ENCODE results near the gene TXNDC5. TPM values are rescaled to one million over a fixed set of nuclear protein-coding genes. Genes with fewer than 3 reads are reported as not detected.
A peak's percentile ranks its signal among the peaks of the same experiment; 100 is the strongest.

TXNDC5 gene
- total RNA-seq, 4 donors from 2014 or later: 61.7 to 131 (median 87.3) TPM

DNA sequence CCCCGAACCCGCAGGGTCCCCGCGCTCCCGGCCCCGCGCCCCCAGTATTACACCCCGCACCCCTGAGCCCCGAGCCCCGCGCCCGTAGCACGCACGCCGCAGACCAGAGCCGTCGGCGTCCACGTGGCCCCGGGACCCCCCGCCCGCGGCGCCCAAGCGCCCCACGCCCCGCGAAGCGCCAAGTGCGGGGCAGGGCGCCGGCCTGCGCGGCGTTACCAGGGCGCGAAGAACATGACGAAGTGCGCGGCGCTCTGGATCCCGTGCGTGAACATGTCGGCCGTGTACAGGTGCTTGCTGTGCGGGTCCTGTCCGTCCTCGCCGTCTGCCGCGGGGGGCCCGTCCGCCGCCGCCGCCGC is 312 bp downstream of the TXNDC5 start:
- H3K4me3 ChIP-seq: peak overlapping the region; percentile 77 to 97 (median 96)
- peak overlapping the region; percentile 76 to 86 (median 81) for H3K27ac ChIP-seq
- TF ChIP-seq CTCF (IDR thresholded peaks at IDR 0.05) (no peak), POLR2A (IDR thresholded peaks at IDR 0.05) (no peak)
- no peaks in the 10 kb centered on the region for H3K27me3 ChIP-seq
- no peaks in the 10 kb centered on the region for H3K9me3 ChIP-seq
- H3K4me1 ChIP-seq: peaks cover 0 to 27% (median 8%) of the 10 kb centered on the region in 4 donors
- H3K36me3 ChIP-seq: no peaks in the 10 kb centered on the region
- DNase-seq: no peak

- peak in 2 of 3 donors; percentile 72 to 86 for DNase-seq
- TF ChIP-seq CTCF (IDR thresholded peaks at IDR 0.05): no peak
- TF ChIP-seq POLR2A (IDR thresholded peaks at IDR 0.05): no peak
- H3K9me3 ChIP-seq: no peaks in the 10 kb centered on the region
- H3K36me3 ChIP-seq: peaks cover 0 to 1% (median 0%) of the 10 kb centered on the region in 3 donors
- peak overlapping the region; percentile 76 to 86 (median 81) for H3K27ac ChIP-seq
- H3K4me1 ChIP-seq: peaks cover 0 to 27% (median 8%) of the 10 kb centered on the region in 4 donors
- H3K27me3 ChIP-seq: no peaks in the 10 kb centered on the region
- H3K4me3 ChIP-seq: peak overlapping the region; percentile 77 to 97 (median 96)
These were observed 988 bp downstream of the TXNDC5 start for GRCh38 chr6:7909323-7910276.

GRCh38 chr6:7907159-7907558 is 3.4 kb downstream of the TXNDC5 start:
- no peak overlapping the region for H3K27ac ChIP-seq
- TF ChIP-seq POLR2A (IDR thresholded peaks at IDR 0.05) (no peak), CTCF (IDR thresholded peaks at IDR 0.05) (no peak)
- H3K27me3 ChIP-seq: no peaks in the 10 kb centered on the region
- no peaks in the 10 kb centered on the region for H3K9me3 ChIP-seq
- DNase-seq: peak in 1 of 3 donors; percentile 45
- peaks cover 0 to 27% (median 8%) of the 10 kb centered on the region in 4 donors for H3K4me1 ChIP-seq
- H3K4me3 ChIP-seq: no peak overlapping the region
- peaks cover 0 to 26% (median 0%) of the 10 kb centered on the region in 3 donors for H3K36me3 ChIP-seq

GRCh38 chr6:7906741-7907140 is 3.8 kb downstream of the TXNDC5 start:
- DNase-seq: no peak
- Histone ChIP-seq H3K4me3 (no peak overlapping the region), H3K36me3 (peaks cover 0 to 30% (median 0%) of the 10 kb centered on the region in 3 donors), H3K27ac (no peak overlapping the region), H3K27me3 (no peaks in the 10 kb centered on the region), H3K4me1 (peaks cover 0 to 26% (median 8%) of the 10 kb centered on the region in 4 donors), H3K9me3 (no peaks in the 10 kb centered on the region)
- TF ChIP-seq POLR2A (IDR thresholded peaks at IDR 0.05) (no peak), CTCF (IDR thresholded peaks at IDR 0.05) (no peak)

DNA sequence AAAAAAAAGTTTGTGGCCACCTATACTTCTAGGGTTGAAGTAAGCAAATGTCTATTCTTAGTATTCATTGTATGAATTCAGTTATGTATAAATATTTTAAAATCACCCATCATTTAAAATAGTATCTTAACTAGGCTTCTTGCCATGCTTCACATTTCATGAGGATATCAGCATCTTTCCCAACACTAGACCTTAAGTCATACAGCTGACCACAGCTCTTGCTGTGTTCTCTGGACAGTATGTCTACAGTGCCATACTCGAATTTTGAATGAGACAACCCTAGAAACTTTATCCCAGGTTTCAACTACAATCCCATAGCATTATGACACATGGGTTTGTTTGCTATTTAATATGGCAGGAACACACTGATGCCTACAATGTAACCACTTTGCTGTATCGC is 5.2 kb downstream of the TXNDC5 start:
- H3K4me3 ChIP-seq: no peak overlapping the region
- peaks cover 0 to 25% (median 8%) of the 10 kb centered on the region in 4 donors for H3K4me1 ChIP-seq
- H3K9me3 ChIP-seq: no peaks in the 10 kb centered on the region
- no peak for TF ChIP-seq CTCF (IDR thresholded peaks at IDR 0.05)
- no peak for TF ChIP-seq POLR2A (IDR thresholded peaks at IDR 0.05)
- no peaks in the 10 kb centered on the region for H3K27me3 ChIP-seq
- H3K36me3 ChIP-seq: peaks cover 0 to 33% (median 0%) of the 10 kb centered on the region in 3 donors
- no peak for DNase-seq
- no peak overlapping the region for H3K27ac ChIP-seq

Data from Peyer's patch (tissue), 4 donors.